Right lung (tissue), 5 donors: ENCODE data around the gene SHROOM3. TPM values are rescaled to one million over a fixed set of nuclear protein-coding genes. Genes with fewer than 3 reads are reported as not detected.

ENCODE experiments used
- DNase-seq, 2 donors: peaks; one replicate each; pipeline ENCODE4 v3.0.0-alpha.2; 2013
- polyA plus RNA-seq, 5 donors: library from polyadenylated mRNA; unstranded; fragments of 120-200 nt; gene quantifications; one replicate each; pipeline versions ENCODE4 v1.2.1 to v1.2.3, GENCODE V29; 2013; ENCODE audit warnings: inconsistent platforms in 1 of 5, low replicate concordance in 1 of 5; ENCODE audit not compliant: insufficient read length in 5 of 5, insufficient read depth in 1 of 5

Gene SHROOM3
- polyA plus RNA-seq, 5 donors = 11.7 to 21.6 (median 14.5) TPM

DNA sequence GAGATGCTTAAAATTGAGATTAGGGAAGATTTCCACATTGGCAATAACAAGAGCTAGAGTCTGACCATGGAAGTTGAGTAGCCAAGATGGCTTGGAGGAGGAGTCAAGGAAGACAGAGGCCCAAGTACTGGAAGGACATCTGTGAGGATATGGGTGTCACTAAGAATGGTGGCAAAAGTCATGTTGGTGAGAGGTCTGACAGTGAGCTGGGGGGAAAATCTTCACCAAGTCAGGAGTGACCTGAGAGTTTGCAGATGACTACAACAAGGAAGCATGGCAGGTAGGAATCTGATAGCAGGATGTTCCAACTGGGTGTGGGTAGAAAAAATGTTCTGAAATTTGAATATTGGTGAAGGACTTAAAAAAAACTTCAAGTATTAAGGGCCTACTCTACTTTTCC, 103.3 kb downstream of the SHROOM3 start:
- DNase-seq = no peak

DNA sequence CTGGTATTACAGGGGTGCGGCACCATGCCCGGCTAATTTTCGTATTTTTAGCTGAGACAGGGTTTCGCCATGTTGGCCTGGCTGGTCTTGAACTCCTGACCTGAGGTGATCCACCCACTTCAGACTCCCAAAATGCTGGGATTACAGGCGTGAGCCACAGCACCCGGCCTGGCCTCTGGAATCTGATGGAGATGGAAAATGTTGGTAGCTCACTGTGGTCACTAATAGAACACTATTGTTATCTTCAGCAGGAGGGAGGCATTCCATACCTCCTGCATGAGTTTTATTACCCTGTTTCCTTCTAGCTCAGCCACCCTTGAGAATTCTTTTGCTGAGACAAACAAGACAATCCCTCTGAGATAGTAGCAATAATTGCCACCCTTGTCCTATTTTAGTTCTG, 105.0 kb downstream of the SHROOM3 start:
- no peak for DNase-seq

DNA sequence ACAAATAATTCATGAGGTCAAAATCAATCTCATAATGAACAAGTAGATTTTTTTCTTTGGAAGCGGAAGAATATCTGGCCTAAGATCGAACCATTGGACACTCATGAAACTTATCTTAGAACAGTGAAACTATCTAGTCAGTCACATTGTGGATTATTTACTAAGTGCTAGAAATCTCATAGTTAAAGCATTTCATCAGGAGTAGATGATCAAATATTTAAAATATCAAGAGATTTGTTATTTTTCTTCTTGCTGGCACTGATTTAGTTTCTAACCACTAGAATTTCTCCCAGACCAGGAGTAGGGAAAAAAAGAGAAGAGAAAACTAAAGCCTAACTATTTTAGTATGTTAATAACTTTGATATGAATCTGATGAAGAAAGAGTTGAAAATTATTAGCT, 105.5 kb downstream of the SHROOM3 start:
- no peak for DNase-seq

DNA sequence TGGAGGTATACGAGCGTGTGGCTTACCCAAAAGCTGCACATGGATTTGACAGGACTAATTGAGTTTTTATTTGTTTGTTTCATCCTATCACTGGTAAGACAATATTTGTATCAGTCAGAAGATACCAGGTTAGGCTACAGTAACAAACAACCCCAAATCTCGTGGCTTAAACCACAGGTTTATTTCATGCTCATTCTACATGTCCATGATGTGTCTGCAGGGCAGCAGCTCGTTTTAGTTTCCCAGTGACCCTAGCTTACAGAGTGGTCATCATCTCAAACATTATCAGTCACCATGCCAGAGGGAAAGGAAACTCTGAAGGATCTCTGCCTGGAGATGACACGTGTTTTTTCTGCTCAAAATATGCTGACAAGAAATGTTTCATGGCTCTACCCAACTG, 108.3 kb downstream of the SHROOM3 start:
- DNase-seq = no peak

DNA sequence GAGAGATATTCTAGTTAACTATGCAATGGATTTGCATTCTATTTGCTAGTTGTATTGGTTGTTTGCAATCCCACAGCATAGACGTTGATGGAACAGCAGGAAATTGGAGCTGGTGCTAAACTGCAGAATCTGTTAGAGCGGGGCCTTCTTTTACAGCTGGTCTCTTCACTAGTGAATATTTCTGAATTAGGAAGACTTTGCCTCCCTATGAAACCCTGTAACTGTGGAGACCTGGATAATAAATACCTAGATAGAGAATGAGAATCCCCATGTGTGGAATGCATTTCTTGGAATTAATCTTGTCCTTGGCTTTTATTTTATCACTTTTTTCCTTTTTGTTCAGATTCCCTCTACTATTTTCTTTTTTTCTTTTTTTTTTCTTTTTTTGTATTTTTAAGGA, 109.7 kb downstream of the SHROOM3 start:
- no peak for DNase-seq

DNA sequence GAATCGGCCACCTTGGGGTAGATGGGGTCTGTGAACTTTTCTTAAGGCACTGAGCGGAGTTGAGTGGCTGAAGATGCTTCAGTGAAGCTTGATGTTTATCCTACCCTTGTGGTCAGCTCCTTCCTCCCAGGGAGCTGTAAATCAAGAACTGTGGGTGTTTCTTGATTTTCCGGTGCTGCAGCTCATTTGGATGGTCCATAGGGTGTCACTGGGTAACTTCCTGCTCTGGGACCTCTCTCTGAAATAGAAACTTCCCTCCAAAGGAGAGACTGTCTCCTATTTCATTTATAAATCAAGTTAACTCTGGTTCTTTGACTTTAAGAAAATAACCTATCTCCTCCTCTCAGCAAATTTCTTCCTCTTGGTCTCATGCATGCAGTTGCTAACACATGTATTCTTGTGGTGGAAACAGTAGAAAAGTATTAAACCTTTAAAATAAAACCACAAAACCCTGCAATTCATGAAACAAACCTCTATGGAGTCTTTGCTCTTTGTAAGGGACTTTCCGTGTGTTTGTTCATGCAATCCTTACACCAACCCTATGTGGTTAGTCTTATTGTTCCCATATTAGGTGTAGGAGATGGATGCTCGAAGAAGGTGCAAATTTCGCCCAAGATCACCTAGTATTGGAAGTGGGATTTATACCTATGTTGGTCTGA, 110.3 kb downstream of the SHROOM3 start:
- DNase-seq = no peak

DNA sequence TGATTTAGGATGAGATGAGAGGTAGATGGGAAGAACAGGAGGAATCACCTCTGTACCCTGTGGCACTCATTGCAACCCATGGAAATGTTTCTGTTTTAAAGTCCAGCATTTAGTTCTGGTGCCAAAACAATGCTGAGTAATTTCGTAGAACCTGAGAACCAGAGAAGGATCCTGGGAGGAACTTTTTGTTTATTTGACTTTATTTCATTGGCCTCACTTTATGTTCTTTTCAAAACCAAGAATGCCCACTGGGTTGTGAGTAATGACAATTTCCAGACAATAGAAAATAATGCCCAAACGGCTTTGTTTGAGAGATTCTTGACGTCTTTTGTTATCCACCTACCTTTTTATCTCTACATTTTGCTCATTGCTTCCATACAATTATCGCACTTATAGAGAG, 111.3 kb downstream of the SHROOM3 start:
- no peak for DNase-seq

DNA sequence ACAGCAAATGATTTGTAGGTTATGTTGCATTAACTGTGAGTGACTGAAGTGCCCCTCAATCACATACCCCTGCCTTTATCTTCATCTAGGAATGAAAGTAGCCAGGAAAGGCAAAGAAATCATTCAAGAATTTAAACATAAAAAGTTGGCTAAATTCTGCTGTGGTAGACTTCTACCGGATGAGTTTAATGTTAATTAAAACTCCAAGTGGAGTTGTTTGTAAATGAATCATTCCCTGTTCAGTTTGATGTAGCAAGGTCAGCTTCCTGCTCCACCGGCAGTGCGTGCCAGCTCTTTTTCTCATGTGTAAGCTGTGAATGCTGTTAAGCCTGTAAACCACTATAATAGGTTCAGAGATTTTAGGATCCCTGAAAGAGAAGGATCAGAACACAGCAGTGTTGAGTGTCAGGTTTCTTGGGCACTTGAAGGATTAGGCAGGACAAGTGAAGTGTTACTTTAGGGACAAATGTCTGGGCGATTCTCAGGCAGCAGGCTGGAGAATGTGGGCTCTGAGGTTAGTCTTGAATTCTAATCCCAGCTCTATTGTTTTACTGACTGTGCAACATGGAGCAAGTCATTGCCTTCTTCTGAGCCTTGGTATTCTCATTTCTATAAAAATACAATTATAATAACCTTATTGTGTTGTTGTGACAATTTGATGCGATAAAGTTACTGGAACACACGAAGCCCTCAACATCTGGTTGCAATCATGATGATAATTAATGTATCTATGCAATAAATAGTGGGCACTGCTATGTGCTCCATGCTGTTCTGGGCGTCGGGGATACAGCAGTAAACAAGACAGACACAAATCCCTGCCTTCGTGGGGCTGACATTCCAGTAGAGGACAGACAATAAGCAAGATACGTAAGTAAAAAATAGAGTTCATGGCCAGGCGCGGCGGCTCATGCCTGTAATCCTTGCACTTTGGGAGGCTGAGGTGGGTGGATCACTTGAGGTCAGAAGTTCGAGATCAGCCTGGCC, 112.0 kb downstream of the SHROOM3 start:
- peak in 1 of 2 donors; percentile 35 for DNase-seq

DNA sequence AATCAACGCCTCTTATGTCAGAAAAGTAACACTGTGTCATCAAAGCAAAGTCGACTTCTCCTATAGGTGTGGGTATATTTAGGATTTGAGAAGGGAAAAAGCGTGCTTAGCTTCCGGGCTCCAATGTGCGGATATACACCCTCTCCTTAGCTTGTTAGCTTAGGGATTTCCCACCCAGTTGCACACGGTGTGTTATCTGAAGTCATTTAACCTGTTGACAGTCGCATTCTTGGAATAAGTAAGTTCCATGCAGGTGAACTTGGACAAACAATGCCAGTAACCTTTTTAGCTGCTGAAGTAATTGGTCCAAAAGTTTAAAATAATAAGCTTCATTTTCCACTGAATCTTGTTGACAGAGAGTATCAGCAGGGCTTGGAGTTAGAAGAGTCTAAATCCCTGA, 113.7 kb downstream of the SHROOM3 start:
- DNase-seq = no peak

DNA sequence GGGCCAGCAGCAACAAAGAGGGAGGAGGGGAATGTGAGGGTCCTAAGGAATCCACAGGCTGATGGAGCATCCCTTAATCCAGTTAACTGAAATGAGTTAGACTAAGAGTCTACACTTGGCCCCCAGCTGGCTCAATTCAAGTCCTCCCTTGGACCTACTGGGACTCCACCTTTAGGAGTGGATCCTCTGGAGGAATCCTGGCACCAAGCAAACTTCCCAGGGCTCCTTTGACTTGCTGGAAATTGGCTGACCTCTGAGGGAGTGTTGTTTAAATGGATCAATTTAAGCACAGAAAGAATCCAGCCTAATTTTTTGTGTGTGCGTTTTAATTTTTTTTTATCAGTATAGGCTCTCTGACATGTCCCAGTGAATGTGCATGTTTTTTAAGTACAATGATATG, 114.7 kb downstream of the SHROOM3 start:
- no peak for DNase-seq

DNA sequence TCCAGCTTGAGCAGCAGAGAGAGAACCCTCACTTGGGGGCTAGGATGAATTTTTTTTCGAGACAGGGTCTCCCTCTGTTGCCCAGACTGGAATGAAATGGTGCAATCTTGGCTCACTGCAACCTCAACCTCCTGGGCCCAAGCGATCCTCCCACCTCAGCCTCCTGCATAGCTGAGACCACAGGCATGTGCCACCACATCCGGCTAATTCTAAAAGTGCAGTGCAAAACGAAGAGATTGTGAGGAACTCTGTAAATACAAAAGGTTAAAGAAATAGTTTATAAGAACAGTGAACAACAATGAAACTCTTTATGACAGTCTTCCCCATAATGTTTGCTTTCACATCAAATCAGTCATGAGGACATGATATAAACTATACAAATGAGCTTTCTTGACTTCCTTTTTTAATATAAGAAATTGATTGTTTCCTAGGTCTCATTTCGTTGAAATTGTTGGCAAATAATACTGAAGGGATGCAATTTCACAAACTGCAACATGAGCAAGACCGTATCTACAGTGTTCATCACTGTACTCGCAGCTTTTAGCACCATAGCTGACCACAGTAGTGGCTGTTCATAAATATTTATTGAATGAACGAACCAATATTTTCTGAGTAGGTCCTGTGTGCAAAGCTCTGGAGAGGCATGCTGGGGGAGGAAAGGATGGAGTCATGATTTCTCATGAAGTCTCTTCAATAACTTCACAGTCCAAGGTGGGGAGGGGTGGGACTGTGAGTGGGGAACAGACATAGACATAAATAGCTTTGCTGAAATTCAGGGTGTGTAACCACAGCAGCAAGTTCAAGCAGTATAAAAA, 116.1 kb downstream of the SHROOM3 start:
- DNase-seq = no peak

DNA sequence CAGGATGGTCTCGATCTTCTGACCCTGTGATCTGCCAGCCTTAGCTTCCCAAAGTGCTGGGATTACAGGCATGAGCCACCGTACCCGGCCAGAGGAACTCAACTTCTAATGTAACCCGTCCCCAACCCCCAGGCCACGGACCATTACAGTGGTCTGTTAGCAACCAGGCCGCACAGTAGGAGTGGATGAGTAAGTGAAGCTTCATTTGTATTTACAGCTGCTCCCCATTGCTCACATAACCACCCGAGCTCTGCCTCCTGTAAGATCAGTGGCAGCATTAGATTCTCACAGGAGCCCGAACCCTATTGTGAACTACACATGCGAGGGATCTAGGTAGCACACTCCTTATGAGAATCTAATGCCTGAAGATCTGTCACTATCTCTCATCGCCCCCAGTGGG, 119.6 kb downstream of the SHROOM3 start:
- DNase-seq = no peak

DNA sequence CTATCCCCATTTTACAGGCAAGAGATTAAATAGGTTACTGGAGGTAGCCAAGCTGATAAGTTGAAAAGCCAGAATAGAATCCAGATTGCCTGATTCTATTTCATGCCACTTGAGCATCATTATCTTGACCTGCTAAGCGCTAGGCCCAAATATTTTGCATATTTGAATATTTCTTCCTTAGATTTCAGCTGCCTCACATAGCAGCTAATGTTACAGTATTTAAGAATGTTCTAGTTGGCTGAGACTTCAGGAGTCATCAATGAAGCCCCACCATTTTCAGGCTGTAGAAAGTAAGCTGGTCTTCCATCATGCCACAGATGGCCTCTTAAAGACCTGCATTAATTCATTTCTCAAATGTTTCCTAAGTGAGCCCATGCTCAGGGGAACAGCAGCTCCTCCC, 121.4 kb downstream of the SHROOM3 start:
- DNase-seq = no peak

DNA sequence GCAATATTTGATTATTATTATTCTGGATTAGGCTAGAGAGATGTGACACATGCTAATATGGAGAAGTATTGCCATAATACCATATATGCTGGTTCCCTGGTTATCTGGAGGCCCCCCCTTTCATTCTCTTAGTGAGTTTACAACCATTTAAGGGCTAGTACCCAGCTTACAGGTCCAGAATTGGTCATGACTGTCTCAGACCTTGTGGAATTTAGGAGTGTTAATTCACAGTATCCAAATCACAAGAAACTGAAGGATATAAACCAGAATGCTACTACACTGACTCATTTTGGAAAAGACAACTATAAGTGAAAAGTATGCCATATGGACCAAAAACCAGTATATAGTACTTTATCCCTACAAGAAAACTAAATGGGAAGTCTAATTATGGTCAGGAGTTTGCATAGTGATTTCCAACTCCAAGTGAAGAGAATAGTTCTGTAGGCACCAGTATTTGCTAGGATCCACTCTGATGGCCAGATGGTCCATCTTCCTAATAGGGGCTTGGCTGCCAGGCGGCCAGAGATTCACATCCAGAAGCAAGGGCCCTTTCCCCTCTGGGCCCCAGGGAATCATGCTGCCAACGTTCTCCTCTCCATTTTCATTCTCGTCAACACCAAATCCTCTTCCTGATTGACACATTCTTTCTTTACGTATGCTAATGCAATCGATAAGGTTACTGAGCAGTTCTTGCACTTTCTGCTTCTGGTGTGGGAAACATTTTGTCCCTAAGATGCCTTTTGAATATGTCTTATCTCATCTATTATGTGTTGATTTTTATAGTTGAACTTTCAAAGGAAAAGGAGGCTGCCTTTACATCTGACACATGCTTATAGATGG, 123.6 kb downstream of the SHROOM3 start:
- no peak for DNase-seq

DNA sequence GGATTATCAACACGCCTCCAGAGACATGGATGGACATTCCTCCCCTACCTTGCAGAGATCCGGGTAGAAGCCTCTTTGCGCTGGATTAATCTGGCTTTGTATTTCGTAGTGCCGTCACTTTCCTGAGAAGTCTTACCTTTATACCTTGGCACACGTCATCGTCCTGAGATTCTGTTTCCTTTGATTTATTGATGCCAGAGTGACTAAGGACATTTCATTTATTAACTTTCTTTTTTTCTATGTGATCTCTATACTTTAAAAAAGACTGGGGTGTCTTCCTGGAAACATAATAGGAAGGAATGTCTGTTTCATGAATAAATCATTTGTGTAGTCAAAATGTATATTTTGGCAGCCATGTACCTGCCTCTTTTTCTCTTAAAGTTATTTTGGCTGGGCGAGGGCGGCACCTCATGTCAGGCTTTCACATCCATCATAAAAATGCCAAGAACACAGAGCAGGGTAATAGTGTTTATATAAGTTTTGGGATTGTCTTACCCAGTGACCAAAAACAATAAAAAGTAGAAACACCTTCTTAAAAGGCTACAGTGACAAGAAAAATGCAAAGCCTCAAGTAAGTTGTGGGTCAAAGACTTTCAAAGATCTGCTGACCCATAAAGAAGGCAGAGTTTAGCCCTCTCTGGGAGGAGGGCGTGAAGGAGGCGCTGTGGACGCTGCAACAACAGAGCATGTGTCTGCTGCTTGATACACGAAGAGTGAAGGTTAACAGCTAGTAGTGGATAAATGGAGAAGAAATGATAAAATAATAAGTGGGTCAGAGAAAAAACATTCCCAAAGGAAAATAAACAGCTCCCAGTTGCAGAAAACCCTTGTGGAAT, 124.4 kb downstream of the SHROOM3 start:
- no peak for DNase-seq

DNA sequence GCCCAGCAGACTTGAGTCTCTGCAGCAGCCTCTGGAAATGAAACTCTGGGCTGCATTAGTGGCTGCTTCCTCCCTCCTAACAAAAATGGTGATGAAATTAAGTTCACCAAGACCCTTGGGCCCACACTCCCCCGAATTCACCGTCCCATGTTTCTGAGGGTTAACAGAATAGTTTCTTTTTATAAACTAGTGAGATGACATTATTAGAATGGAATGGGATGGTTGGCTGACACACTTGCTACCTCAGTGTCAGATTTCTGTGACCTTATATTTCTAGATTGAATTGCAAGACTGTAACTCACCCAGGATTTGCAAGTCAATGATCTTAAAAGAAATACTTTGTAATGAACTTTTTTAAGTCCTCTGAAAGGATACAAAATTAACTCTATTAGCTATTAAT, 127.1 kb downstream of the SHROOM3 start:
- DNase-seq = no peak

DNA sequence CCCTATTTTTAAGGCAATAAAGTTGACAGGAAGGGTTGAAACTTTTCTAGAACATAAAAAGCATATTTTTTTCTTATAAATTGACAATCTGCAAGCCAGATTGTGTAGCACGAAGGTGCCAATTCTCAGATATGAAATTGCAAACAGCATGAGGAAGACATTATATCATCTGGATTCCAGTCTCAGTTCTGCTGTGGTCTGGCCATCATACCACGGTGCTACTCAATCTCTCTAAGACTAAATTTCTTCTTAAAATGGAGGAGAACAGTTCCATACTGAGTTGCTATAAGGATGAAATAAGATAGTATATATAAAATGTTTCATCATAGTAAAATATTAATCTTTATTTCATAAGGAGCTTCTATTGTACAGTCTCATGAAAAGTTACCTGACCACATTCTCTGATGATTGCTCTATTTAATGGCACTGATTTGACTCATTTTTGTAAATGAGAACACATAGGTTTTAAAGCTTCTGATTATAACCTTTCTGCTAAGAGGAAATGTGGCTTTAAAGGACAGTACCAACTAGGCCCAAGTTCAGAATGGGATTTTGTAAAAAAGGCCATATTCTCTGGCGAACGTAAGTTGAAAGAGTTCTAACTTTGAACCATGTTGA, 127.9 kb downstream of the SHROOM3 start:
- no peak for DNase-seq

DNA sequence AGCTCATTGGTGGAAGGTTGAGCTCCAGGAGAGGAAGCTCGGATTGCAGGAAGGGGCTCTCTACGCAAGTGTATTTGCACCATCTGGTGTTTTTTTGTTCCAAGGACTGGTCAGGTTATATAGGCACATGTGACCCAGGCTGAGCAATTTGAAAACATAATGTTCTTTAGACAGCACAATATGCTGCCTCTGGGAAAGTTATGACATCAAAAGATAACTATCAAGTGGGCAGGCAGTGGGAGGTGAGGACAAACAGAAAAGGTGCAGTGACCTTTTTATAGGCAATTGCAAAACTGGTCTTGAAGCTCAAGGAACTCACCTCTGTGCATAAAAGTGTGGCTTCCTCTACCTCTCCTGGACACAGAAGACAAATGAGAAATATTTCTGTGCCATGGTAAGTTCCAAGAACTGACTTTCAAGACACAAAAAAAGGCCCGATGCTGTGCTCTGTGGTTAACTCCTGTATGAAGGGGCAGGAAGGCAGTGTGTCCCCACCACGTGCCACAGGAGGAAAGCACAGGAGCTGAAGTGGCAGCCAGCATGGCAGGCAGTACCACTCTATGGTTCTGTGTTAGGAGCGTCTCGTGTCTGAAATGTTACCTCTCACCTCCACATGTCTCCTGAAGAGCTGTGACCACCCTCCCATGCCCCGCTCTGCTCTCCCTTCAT, 128.6 kb downstream of the SHROOM3 start:
- no peak for DNase-seq
